Measurements from ENCODE around the gene LAMTOR2.

DNA sequence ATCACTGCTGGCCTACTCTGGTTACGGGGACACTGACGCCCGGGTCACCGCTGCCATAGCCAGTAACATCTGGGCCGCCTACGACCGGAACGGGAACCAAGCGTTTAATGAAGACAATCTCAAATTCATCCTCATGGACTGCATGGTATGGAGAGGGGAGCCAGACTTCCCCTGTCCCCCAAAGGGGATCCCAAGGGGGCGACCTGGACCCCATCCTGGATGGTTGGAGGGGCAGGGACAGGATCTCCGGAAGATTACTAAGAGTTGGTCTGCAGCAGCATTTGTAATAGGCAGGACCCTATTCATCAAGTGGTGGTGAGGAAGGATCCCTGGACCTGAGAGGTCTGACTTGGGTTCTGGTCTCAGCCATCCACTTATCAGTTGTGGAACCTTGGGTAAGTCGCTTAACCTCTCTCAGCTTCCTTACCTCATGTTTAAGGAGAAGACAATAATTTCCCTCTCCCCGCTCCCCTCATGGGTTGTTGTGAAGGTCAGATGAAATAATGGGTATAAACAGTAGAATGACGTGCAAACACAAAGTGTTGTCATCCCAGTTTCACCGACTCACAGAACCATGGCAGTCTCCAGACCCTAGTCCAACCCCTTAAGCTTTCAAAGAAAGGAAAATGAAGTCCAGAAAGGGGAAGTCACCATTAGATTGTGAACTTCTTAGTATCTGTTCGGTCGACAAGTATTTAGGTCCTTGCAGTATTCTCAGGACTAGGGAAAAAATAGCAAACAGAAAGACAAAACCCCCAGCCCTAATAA lies 883 bp downstream of the LAMTOR2 start:
- TF ChIP-seq POLR2A (IDR thresholded peaks at IDR 0.05; ENCODE audit: low read depth, low read length), result no peak
- TF ChIP-seq POLR2AphosphoS5 (IDR thresholded peaks at IDR 0.05; ENCODE audit: low read depth, low read length), result no peak
